OCI-LY1 (cell line): ENCODE results near the gene STEAP3.

Experiments
- H2AFZ ChIP-seq: fragments of 200-600 bp; sonication (generic), shearing (Covaris generic); 2 replicates; pipeline ENCODE4 v1.6.0; 2014; ENCODE audit warnings: antibody characterized with exemption, mild to moderate bottlenecking, low read length
- H3F3A ChIP-seq: fragments of 200-600 bp; sonication (generic), shearing (Covaris generic); 2 replicates; pipeline ENCODE4 v1.6.0; 2014; ENCODE audit warnings: mild to moderate bottlenecking, antibody characterized with exemption, low read length, moderate library complexity; ENCODE audit not compliant: insufficient read depth
- H3K27ac ChIP-seq: fragments of 200-600 bp; sonication (generic); 2 replicates; pipeline ENCODE4 v1.5.1; 2014; ENCODE audit warnings: low read length, mixed run types, mild to moderate bottlenecking, low read depth; ENCODE audit not compliant: poor library complexity, severe bottlenecking
- H3K27me3 ChIP-seq: fragments of 200-600 bp; sonication (generic); 2 replicates; pipeline ENCODE4 v1.6.0; 2014; ENCODE audit warnings: antibody characterized with exemption, mild to moderate bottlenecking, low read length, moderate library complexity; ENCODE audit not compliant: insufficient read depth
- H3K36me3 ChIP-seq: fragments of 200-600 bp; sonication (generic); 2 replicates; pipeline ENCODE4 v1.6.1; 2014; ENCODE audit warnings: mild to moderate bottlenecking, antibody characterized with exemption, low read length, moderate library complexity, mixed read lengths; ENCODE audit not compliant: insufficient read depth
- H3K4me1 ChIP-seq: fragments of 200-600 bp; sonication (generic); 2 replicates; pipeline ENCODE4 v1.5.1; 2014; ENCODE audit warnings: mild to moderate bottlenecking, low read length, moderate library complexity; ENCODE audit not compliant: insufficient read depth, severe bottlenecking
- H3K4me2 ChIP-seq: fragments of 200-600 bp; sonication (generic), shearing (Covaris generic); 2 replicates; pipeline ENCODE4 v1.6.1; 2014; ENCODE audit warnings: low read length
- H3K4me3 ChIP-seq: fragments of 200-600 bp; sonication (generic); 2 replicates; pipeline ENCODE4 v1.5.1; 2014; ENCODE audit warnings: low read length, low read depth, mild to moderate bottlenecking, mixed read lengths; ENCODE audit not compliant: poor library complexity, severe bottlenecking
- H3K79me2 ChIP-seq: fragments of 200-600 bp; shearing (Covaris generic); 2 replicates; pipeline ENCODE4 v1.6.1; 2016; ENCODE audit warnings: mixed run types, low read length, mixed read lengths; ENCODE audit not compliant: insufficient read depth
- H3K9ac ChIP-seq: fragments of 200-600 bp; sonication (generic), shearing (Covaris generic); 2 replicates; pipeline ENCODE4 v1.6.1; 2014; ENCODE audit warnings: mild to moderate bottlenecking, low read length, mixed read lengths
- H3K9me2 ChIP-seq: fragments of 200-600 bp; sonication (generic), shearing (Covaris generic); 2 replicates; pipeline ENCODE4 v1.6.1; 2014; ENCODE audit warnings: low read depth, mild to moderate bottlenecking, low read length, mixed read lengths
- H3K9me3 ChIP-seq: fragments of 200-600 bp; shearing (Covaris generic); 2 replicates; pipeline ENCODE4 v1.6.1; 2014; ENCODE audit warnings: low read length, mixed read lengths
- H4K20me1 ChIP-seq: fragments of 200-600 bp; sonication (generic), shearing (Covaris generic); 2 replicates; pipeline ENCODE4 v1.6.0; 2016; ENCODE audit warnings: mild to moderate bottlenecking, low read length; ENCODE audit not compliant: insufficient read depth
- EZH2 ChIP-seq: fragments of 200-600 bp; sonication (generic), shearing (Covaris generic); IDR thresholded peaks from 2 replicates; pipeline ENCODE4 v1.8.0; 2017; ENCODE audit warnings: borderline replicate concordance, mixed run types, mild to moderate bottlenecking, antibody characterized with exemption, low read length, moderate library complexity, mixed read lengths
- TF ChIP-seq, protein P1 (sequence below): fragments of 200-600 bp; sonication (generic), shearing (Covaris generic); IDR thresholded peaks from 2 replicates; pipeline ENCODE4 v1.5.1; 2017; ENCODE audit warnings: mild to moderate bottlenecking, antibody characterized with exemption, low read length, moderate library complexity, mixed read lengths

STEAP3 gene

DNA sequence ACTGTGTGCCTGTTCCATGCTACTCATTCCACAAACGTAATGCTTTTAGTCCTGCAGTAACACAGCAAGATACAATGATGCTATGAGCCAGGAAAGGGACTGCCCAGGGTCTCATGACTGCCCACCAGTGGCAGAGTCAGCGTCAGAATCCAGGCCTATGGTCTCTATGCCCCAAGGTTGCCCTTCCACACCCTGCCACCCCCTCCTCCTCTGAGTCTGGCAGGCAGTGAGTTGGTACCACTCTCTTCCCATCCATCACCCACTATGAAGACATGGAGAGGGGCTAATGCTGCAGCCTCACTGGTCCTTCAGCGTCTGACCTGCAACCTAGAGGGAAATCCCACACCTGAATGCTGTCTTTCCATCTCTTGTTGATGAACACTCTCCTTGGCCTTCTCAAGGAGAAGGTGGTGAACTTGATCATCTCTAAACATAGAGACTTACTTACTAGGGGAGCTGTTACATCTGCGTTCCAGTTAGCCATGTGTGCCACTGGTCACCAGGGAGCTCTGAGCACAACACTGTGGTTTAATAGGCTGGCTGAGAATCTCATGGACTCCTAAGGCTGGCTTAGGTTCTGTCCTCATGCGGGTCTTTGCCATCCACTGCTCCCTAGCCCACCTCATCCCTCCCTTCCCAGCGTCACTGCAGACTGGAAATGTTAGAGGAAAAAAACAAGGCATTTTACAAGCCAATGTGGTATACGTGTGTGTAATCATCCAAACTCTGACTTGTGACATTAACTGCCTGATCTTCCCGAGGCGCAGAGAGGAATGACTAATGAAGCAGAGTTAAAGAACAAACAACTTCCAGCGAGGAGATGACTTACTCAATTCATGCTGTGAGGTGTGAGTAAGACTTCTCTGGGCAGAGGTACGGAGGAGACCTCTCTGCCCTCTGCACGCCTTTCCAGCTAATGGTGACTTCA, 28.8 kb downstream of the STEAP3 start:
- H3K36me3 ChIP-seq = no peaks in the 10 kb centered on the region
- no peaks in the 10 kb centered on the region for H3F3A ChIP-seq
- no peak overlapping the region for H3K4me2 ChIP-seq
- H3K9me3 ChIP-seq = no peaks in the 10 kb centered on the region
- TF ChIP-seq EZH2 = no peak
- TF ChIP-seq, protein P1, sequence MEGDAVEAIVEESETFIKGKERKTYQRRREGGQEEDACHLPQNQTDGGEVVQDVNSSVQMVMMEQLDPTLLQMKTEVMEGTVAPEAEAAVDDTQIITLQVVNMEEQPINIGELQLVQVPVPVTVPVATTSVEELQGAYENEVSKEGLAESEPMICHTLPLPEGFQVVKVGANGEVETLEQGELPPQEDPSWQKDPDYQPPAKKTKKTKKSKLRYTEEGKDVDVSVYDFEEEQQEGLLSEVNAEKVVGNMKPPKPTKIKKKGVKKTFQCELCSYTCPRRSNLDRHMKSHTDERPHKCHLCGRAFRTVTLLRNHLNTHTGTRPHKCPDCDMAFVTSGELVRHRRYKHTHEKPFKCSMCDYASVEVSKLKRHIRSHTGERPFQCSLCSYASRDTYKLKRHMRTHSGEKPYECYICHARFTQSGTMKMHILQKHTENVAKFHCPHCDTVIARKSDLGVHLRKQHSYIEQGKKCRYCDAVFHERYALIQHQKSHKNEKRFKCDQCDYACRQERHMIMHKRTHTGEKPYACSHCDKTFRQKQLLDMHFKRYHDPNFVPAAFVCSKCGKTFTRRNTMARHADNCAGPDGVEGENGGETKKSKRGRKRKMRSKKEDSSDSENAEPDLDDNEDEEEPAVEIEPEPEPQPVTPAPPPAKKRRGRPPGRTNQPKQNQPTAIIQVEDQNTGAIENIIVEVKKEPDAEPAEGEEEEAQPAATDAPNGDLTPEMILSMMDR = no peak
- no peaks in the 10 kb centered on the region for H3K4me1 ChIP-seq
- no peaks in the 10 kb centered on the region for H3K27me3 ChIP-seq
- H4K20me1 ChIP-seq = no peaks in the 10 kb centered on the region
- no peak overlapping the region for H3K9ac ChIP-seq
- H2AFZ ChIP-seq = no peak overlapping the region
- H3K9me2 ChIP-seq = no peaks in the 10 kb centered on the region
- no peaks in the 10 kb centered on the region for H3K79me2 ChIP-seq
- no peak overlapping the region for H3K4me3 ChIP-seq
- no peak overlapping the region for H3K27ac ChIP-seq

- Histone ChIP-seq H3K79me2 (no peaks in the 10 kb centered on the region), H3K4me2 (no peak overlapping the region), H3K27ac (no peak overlapping the region), H4K20me1 (no peaks in the 10 kb centered on the region), H3K36me3 (no peaks in the 10 kb centered on the region), H3F3A (no peaks in the 10 kb centered on the region), H3K4me1 (no peaks in the 10 kb centered on the region), H3K9me3 (no peaks in the 10 kb centered on the region), H3K9me2 (no peaks in the 10 kb centered on the region), H3K4me3 (no peak overlapping the region), H3K27me3 (no peaks in the 10 kb centered on the region), H3K9ac (no peak overlapping the region), H2AFZ (no peak overlapping the region)
- TF ChIP-seq, protein P1 = no peak
- TF ChIP-seq EZH2 = no peak
Observed at GRCh38 chr2:119253114-119253702, 29.6 kb downstream of the STEAP3 start.

DNA sequence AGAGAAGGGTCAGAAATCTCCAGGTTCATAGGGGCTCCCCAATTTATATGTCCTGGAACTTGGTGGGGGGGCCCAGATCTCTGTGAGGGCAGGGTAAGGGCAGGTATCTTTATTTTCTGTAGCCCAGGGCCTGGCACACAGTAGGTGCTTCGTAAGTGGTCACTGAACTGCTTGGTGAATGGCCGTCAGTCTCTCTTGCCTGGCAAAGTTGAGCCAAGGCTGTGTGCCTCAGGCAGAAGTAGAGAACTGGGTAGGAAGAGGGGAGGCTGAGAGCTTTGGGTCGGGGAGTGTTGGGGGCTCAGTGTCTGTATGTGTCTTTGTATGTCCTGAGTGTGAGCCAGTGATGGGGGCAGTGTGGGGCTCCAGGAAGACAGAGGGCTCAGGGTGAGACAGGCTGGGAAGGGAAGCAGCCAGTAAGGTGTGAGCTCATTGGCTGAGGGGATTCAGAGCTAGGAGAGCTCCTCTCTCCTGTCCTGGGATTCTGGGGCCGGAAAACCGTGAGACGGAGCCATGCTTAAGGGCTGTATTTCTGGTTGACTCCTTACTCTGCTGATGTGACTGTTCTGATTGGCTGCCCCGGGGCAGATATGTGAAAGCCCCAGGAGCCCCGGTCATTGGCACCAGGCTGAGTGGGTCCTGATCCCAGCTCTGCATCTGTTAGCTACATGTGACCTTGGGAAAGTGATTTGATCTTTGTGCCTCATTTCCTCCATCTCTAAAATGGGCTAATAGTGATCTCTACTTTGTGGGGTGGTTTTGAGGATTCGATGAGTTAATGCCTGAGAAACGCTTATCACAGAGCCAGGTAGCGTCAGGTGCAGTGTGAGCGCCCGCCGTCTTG, 30.3 kb downstream of the STEAP3 start:
- H3K9ac ChIP-seq = no peak overlapping the region
- H3K27ac ChIP-seq = no peak overlapping the region
- no peak overlapping the region for H3K4me2 ChIP-seq

More for the DNA sequence above, 30.3 kb downstream of the STEAP3 start:
- Histone ChIP-seq H2AFZ (no peak overlapping the region), H3K9me3 (no peaks in the 10 kb centered on the region), H4K20me1 (no peaks in the 10 kb centered on the region), H3K4me3 (no peak overlapping the region), H3F3A (no peaks in the 10 kb centered on the region), H3K27me3 (no peaks in the 10 kb centered on the region), H3K36me3 (no peaks in the 10 kb centered on the region), H3K9me2 (no peaks in the 10 kb centered on the region), H3K4me1 (no peaks in the 10 kb centered on the region), H3K79me2 (no peaks in the 10 kb centered on the region)
- TF ChIP-seq, protein P1 = no peak
- TF ChIP-seq EZH2 = no peak
